Thyroid gland (tissue), 4 donors: ENCODE measurements around the gene CACNB4.

ENCODE experiments used
- POLR2A ChIP-seq, 2 donors: fragments of 450-650 bp; IDR thresholded peaks; one replicate each; pipeline ENCODE4 v1.6.1; 2017; ENCODE audit warnings: antibody characterized with exemption in 2 of 2, mild to moderate bottlenecking in 2 of 2, moderate library complexity in 1 of 2
- TF ChIP-seq, protein P1 (sequence below), 6 experiments: fragments of 200-600 bp in 3 of 6; fragments of 450-650 bp in 3 of 6; sonication (generic) in 3 of 6; IDR thresholded peaks; one replicate each; pipeline ENCODE4 v1.5.1; 2016 to 2019; ENCODE audit warnings: antibody characterized with exemption in 6 of 6, mild to moderate bottlenecking in 2 of 6, inconsistent platforms in 1 of 6, moderate library complexity in 1 of 6

DNA sequence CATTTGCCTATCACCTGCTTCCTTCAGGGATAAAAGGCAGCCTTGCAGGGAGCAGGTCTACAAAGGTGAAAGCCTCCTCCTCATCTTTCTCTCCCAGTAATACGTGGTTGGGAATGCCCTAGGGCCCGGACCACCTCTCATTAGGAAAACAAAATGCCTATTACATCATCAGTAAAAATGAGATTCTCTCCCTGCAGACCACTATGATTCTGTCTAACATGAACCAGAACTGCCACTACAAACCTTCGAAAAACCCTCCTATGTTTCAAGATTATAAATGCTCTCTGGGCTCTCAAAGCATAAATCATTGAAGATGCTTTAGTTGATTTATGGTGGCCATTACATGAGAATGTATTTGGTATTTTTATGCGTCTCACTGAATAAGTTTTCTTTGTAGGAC is 162.2 kb downstream of the CACNB4 start:
- TF ChIP-seq, protein P1, sequence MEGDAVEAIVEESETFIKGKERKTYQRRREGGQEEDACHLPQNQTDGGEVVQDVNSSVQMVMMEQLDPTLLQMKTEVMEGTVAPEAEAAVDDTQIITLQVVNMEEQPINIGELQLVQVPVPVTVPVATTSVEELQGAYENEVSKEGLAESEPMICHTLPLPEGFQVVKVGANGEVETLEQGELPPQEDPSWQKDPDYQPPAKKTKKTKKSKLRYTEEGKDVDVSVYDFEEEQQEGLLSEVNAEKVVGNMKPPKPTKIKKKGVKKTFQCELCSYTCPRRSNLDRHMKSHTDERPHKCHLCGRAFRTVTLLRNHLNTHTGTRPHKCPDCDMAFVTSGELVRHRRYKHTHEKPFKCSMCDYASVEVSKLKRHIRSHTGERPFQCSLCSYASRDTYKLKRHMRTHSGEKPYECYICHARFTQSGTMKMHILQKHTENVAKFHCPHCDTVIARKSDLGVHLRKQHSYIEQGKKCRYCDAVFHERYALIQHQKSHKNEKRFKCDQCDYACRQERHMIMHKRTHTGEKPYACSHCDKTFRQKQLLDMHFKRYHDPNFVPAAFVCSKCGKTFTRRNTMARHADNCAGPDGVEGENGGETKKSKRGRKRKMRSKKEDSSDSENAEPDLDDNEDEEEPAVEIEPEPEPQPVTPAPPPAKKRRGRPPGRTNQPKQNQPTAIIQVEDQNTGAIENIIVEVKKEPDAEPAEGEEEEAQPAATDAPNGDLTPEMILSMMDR (IDR thresholded peaks at IDR 0.05) = no peak
- TF ChIP-seq POLR2A (IDR thresholded peaks at IDR 0.05) = no peak
